Stimulated activated CD8-positive, alpha-beta memory T cell treated with anti-CD3 and anti-CD28 coated beads, Interleukin-12 subunit alpha, Interleukin-12 subunit beta, amount 100 ng/mL, for 24 hours (primary cell): ENCODE measurements around the gene FOXP4.
A peak's percentile ranks its signal among the peaks of the same experiment; 100 is the strongest.

ENCODE experiments used
- DNase-seq: peaks from one replicate; pipeline ENCODE4 v3.0.0-alpha.2; 2020; ENCODE audit errors: extremely low read depth

Gene FOXP4

GRCh38 chr6:41583565-41583964 lies 37.4 kb downstream of the FOXP4 start:
- no peak for DNase-seq

- no peak for DNase-seq
These were observed 38.0 kb downstream of the FOXP4 start for GRCh38 chr6:41584205-41584604.

- DNase-seq, result no peak
These were observed 38.6 kb downstream of the FOXP4 start for GRCh38 chr6:41584668-41585205.

GRCh38 chr6:41585605-41586004 lies 39.4 kb downstream of the FOXP4 start:
- DNase-seq, result no peak

- no peak for DNase-seq
These were observed 40.2 kb downstream of the FOXP4 start for GRCh38 chr6:41586252-41587007.

- no peak for DNase-seq
These were observed 41.1 kb downstream of the FOXP4 start for GRCh38 chr6:41587131-41587879.

- DNase-seq, result no peak
These were observed 41.9 kb downstream of the FOXP4 start for GRCh38 chr6:41588111-41588510.

- no peak for DNase-seq
These were observed 43.0 kb downstream of the FOXP4 start for GRCh38 chr6:41589223-41589622.

- DNase-seq, result no peak
These were observed 43.7 kb downstream of the FOXP4 start for GRCh38 chr6:41589636-41590622.

- DNase-seq, result no peak
These were observed 44.9 kb downstream of the FOXP4 start for GRCh38 chr6:41591122-41591521.

GRCh38 chr6:41591859-41592502 lies 45.8 kb downstream of the FOXP4 start:
- DNase-seq, result peak; percentile 47

- DNase-seq, result no peak
These were observed 47.2 kb downstream of the FOXP4 start for GRCh38 chr6:41593406-41593805.

GRCh38 chr6:41593839-41594238 lies 47.7 kb downstream of the FOXP4 start:
- DNase-seq, result no peak

GRCh38 chr6:41594326-41594725 lies 48.1 kb downstream of the FOXP4 start:
- DNase-seq, result no peak

- no peak for DNase-seq
These were observed 48.6 kb downstream of the FOXP4 start for GRCh38 chr6:41594766-41595165.

GRCh38 chr6:41595166-41595565 lies 49.0 kb downstream of the FOXP4 start:
- DNase-seq, result no peak

- DNase-seq, result no peak
These were observed 50.0 kb downstream of the FOXP4 start for GRCh38 chr6:41596096-41596685.

GRCh38 chr6:41596807-41597206 lies 50.6 kb downstream of the FOXP4 start:
- no peak for DNase-seq

- no peak for DNase-seq
These were observed 51.2 kb downstream of the FOXP4 start for GRCh38 chr6:41597246-41598000.

GRCh38 chr6:41598670-41599014 lies 52.5 kb downstream of the FOXP4 start:
- no peak for DNase-seq
